AG04450 (cell line): Measurements from ENCODE around the gene KLHL15. TPM values are rescaled to one million over a fixed set of nuclear protein-coding genes. Genes with fewer than 3 reads are reported as not detected.
"Not testable (repeated sequence)": the region's sequence is repeated elsewhere in the genome, so short reads cannot be mapped to it uniquely, and the experiment has no call there.

Experiments
- CTCF ChIA-PET: fragments of 300-600, 350-600 bp; formaldehyde crosslinking; extraction: SDS; loops from one replicate; lab custom pipeline; 2022; ENCODE audit warnings: antibody characterized with exemption, inconsistent platforms; lab: Charles Lee
- POLR2A ChIA-PET: fragments of 350-600 bp; formaldehyde crosslinking; extraction: SDS; loops from one replicate; lab custom pipeline; 2021; ENCODE audit warnings: antibody characterized with exemption, inconsistent platforms; lab: Yijun Ruan, JAX
- DNase-seq: peaks from one replicate; pipeline ENCODE4 v3.0.0-alpha.2; 2011; ENCODE audit warnings: low read depth, low spot score
- H3K27ac ChIP-seq: one replicate; pipeline ENCODE4 v1.5.1; 2012; ENCODE audit warnings: low read depth, low read length, control low read depth
- H3K27me3 ChIP-seq: one replicate; pipeline ENCODE4 v1.6.0; 2012; ENCODE audit warnings: low read length; ENCODE audit not compliant: control insufficient read depth, insufficient read depth
- H3K4me3 ChIP-seq: 2 replicates; pipeline ENCODE4 v1.5.1; 2011; ENCODE audit warnings: mild to moderate bottlenecking, low read depth, low read length, control low read depth
- H3K9me3 ChIP-seq: 2 replicates; pipeline ENCODE4 v1.5.1; 2012; ENCODE audit warnings: low read length; ENCODE audit not compliant: control insufficient read depth, insufficient read depth
- polyA plus RNA-seq: library from polyadenylated mRNA; depleted of rRNA; stranded (reverse); fragments of >200 nt; gene quantifications from 2 replicates; pipeline ENCODE4 v1.2.3, GENCODE V29; 2011
- TF ChIP-seq, protein P1 (sequence below): IDR thresholded peaks from 2 replicates; pipeline ENCODE4 v1.5.1; 2011; ENCODE audit warnings: low read depth, low read length, control low read depth, inconsistent platforms

KLHL15 gene
- polyA plus RNA-seq, 1 experiment: 6.2 TPM

GRCh38 chrX:23981711-23982110 is 45.3 kb downstream of the KLHL15 start:
- ChIA-PET POLR2A (no interaction called here), CTCF (no interaction called here)
- no peak overlapping the region for H3K27ac ChIP-seq
- TF ChIP-seq, protein P1, sequence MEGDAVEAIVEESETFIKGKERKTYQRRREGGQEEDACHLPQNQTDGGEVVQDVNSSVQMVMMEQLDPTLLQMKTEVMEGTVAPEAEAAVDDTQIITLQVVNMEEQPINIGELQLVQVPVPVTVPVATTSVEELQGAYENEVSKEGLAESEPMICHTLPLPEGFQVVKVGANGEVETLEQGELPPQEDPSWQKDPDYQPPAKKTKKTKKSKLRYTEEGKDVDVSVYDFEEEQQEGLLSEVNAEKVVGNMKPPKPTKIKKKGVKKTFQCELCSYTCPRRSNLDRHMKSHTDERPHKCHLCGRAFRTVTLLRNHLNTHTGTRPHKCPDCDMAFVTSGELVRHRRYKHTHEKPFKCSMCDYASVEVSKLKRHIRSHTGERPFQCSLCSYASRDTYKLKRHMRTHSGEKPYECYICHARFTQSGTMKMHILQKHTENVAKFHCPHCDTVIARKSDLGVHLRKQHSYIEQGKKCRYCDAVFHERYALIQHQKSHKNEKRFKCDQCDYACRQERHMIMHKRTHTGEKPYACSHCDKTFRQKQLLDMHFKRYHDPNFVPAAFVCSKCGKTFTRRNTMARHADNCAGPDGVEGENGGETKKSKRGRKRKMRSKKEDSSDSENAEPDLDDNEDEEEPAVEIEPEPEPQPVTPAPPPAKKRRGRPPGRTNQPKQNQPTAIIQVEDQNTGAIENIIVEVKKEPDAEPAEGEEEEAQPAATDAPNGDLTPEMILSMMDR: no peak
- no peak overlapping the region for H3K4me3 ChIP-seq
- no peak for DNase-seq
- H3K9me3 ChIP-seq: no peaks in the 10 kb centered on the region
- no peaks in the 10 kb centered on the region for H3K27me3 ChIP-seq

- ChIA-PET CTCF (no interaction called here), POLR2A (interaction anchor here (0.6 kb wide), 1 partner anchor 60 kb away, joined by 4 read pairs; no protein-coding TSS in a partner anchor)
- Histone ChIP-seq H3K27ac (no peak overlapping the region), H3K4me3 (no peak overlapping the region), H3K27me3 (no peaks in the 10 kb centered on the region), H3K9me3 (no peaks in the 10 kb centered on the region)
- DNase-seq: no peak
- TF ChIP-seq, protein P1: no peak
Observed at GRCh38 chrX:23981222-23981621, 45.8 kb downstream of the KLHL15 start.

DNA sequence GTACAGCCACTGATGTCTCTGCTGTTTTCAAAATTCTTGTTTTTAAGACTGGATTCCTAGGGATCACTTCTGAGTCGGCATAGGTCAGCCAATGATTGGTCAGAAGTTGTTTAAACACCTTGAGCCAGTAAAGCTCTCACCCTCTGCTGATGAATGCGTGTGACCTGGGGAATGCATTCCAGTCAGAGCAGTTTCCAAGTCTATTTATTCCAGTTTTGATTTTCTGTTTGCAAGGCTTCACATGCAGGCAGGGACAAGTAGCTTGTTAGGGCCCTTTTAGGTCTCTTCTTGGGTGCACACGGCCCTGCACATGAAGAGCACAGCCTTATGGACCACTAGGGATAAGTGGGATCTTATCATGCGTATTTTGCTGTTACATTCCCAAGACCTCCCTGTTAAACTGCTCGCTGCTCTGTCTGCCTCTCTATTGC is 47.0 kb downstream of the KLHL15 start:
- no peak for DNase-seq
- H3K9me3 ChIP-seq: no peaks in the 10 kb centered on the region
- CTCF ChIA-PET: no interaction called here
- no peaks in the 10 kb centered on the region for H3K27me3 ChIP-seq
- no peak overlapping the region for H3K4me3 ChIP-seq
- no peak overlapping the region for H3K27ac ChIP-seq
- POLR2A ChIA-PET: no interaction called here
- TF ChIP-seq, protein P1: no peak

GRCh38 chrX:23978491-23978890 is 48.5 kb downstream of the KLHL15 start:
- DNase-seq: no peak
- no peaks in the 10 kb centered on the region for H3K27me3 ChIP-seq

GRCh38 chrX:23965630-23966029 is 61.4 kb downstream of the KLHL15 start:
- CTCF ChIA-PET, H3K27me3 ChIP-seq, H3K4me3 ChIP-seq, H3K27ac ChIP-seq, DNase-seq, H3K9me3 ChIP-seq, POLR2A ChIA-PET: not testable (repeated sequence)

More at GRCh38 chrX:23978491-23978890, 48.5 kb downstream of the KLHL15 start:
- no peaks in the 10 kb centered on the region for H3K9me3 ChIP-seq
- CTCF ChIA-PET: no interaction called here
- H3K4me3 ChIP-seq: no peak overlapping the region
- no peak overlapping the region for H3K27ac ChIP-seq
- TF ChIP-seq, protein P1: no peak
- POLR2A ChIA-PET: no interaction called here

GRCh38 chrX:23964191-23964590 is 62.8 kb downstream of the KLHL15 start:
- Histone ChIP-seq H3K27me3 (no peaks in the 10 kb centered on the region), H3K27ac (no peak overlapping the region), H3K9me3 (no peaks in the 10 kb centered on the region), H3K4me3 (no peak overlapping the region)
- POLR2A ChIA-PET: no interaction called here
- CTCF ChIA-PET: no interaction called here
- DNase-seq: no peak
- TF ChIP-seq, protein P1: no peak
